Dedifferentiated amniotic fluid mesenchymal stem cell (primary cell): Measurements from ENCODE around the gene MTCH1.

Experiments used
- DNase-seq: peaks from one replicate; pipeline ENCODE4 v3.0.0-alpha.2; 2016; ENCODE audit errors: extremely low spot score

MTCH1 gene

GRCh38 chr6:36927691-36928546 lies 58.1 kb downstream of the MTCH1 start:
- no peak for DNase-seq

GRCh38 chr6:36926708-36927513 lies 59.1 kb downstream of the MTCH1 start:
- no peak for DNase-seq

DNA sequence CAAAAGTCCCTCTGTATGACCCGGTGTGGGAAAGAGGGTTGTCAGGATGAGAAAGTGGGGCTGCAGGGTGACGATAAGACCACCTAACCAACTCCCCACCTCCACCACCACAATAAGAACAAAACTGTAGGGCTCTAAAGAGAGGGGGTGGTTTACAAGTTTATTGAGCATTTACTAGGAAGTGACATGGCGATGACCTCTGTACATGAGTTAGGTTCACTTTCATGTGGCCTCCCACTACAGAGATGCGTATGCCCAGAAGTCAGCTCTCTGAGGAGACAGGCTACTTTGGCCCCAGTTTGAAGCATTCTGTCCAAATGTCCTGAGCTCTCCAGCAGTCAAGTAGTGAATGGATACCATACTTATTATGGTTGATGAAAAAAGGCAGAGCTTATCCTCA lies 60.2 kb downstream of the MTCH1 start:
- DNase-seq = no peak

DNA sequence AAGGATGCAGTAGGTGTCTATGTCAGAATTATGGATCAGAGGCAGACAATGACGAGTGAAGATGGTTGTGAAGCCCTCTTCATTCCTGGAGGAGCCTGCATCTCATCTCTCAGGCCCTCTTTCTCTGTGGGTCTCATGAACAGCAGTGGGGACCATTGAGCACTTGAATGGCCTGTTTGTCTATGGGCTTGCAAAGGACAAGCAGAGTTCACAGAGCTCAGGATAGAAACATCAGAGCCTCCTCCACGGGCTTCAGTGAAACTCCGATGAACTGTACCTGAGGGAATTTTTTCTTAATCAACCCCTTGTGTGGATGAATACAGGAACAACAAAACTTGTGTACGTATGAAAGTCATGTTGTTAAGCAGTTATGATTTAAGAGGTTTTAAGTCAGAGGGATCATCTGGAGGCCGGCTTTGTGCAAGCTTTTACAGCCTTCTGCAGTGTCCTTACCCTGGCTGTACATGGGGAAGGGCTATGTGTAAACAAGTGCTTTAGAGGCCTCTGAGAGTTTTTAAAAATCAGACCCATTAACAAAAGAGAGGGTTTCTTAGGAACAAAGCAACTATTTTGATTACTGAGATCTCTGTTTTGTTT lies 61.1 kb downstream of the MTCH1 start:
- no peak for DNase-seq

- DNase-seq = no peak
These were observed 61.9 kb downstream of the MTCH1 start for GRCh38 chr6:36924131-36924530.

GRCh38 chr6:36920546-36920945 lies 65.5 kb downstream of the MTCH1 start:
- no peak for DNase-seq

DNA sequence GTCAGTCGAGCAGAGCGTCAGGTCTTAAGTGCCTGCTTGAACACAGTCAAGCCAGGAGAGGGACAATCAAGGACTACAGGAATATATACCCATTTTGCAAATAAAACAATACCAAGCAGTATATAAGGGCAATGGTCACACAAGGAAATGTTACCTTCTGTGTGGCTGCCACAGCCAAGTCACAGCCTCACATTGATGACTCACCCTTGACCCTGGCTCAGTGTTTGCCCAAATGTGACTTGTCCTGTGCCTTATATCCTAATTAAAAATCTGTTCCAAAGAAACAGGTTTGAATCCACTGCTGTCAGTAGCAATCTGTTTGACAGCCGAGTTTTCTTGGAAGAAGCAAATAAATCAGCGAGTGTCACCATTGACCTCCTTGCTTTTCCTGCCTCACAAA lies 65.9 kb downstream of the MTCH1 start:
- DNase-seq = no peak
